OCI-LY1 (cell line): ENCODE results near the gene JAKMIP3.

Experiments used
- EZH2 ChIP-seq: fragments of 200-600 bp; sonication (generic), shearing (Covaris generic); IDR thresholded peaks from 2 replicates; pipeline ENCODE4 v1.8.0; 2017; ENCODE audit warnings: borderline replicate concordance, mixed run types, mild to moderate bottlenecking, antibody characterized with exemption, low read length, moderate library complexity, mixed read lengths
- TF ChIP-seq, protein P1 (sequence below): fragments of 200-600 bp; sonication (generic), shearing (Covaris generic); IDR thresholded peaks from 2 replicates; pipeline ENCODE4 v1.5.1; 2017; ENCODE audit warnings: mild to moderate bottlenecking, antibody characterized with exemption, low read length, moderate library complexity, mixed read lengths

DNA sequence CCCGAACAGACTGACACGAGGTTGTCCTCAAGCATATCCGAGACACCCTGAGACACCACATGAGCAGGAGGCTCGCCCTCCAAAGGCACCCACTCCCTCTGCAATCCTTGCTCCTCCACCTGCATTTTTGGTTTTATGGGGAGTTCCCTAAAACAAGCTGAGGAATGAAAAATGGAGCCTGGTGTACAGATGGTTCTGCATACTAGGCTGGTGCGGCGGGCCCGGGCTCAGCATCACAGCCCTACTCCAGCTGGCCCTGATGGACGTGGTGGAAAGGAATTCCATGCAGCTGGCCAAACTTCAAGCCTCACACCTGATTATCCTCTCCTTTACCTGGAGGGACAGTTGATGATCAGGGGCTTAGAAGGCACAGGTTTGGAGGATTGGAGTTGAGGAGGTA is 30.3 kb upstream of the JAKMIP3 start:
- TF ChIP-seq, protein P1, sequence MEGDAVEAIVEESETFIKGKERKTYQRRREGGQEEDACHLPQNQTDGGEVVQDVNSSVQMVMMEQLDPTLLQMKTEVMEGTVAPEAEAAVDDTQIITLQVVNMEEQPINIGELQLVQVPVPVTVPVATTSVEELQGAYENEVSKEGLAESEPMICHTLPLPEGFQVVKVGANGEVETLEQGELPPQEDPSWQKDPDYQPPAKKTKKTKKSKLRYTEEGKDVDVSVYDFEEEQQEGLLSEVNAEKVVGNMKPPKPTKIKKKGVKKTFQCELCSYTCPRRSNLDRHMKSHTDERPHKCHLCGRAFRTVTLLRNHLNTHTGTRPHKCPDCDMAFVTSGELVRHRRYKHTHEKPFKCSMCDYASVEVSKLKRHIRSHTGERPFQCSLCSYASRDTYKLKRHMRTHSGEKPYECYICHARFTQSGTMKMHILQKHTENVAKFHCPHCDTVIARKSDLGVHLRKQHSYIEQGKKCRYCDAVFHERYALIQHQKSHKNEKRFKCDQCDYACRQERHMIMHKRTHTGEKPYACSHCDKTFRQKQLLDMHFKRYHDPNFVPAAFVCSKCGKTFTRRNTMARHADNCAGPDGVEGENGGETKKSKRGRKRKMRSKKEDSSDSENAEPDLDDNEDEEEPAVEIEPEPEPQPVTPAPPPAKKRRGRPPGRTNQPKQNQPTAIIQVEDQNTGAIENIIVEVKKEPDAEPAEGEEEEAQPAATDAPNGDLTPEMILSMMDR = no peak
- no peak for TF ChIP-seq EZH2
